Activated naive CD8-positive, alpha-beta T cell (primary cell): ENCODE data around the gene ABCD1.
A peak's percentile ranks its signal among the peaks of the same experiment; 100 is the strongest.

ENCODE experiments used
- H3K27ac Mint-ChIP-seq: one replicate; pipeline ENCODE4 v1.8.0; 2021; ENCODE audit warnings: mixed read lengths
- H3K27me3 Mint-ChIP-seq: one replicate; pipeline ENCODE4 v1.8.0; 2021; ENCODE audit warnings: mixed read lengths
- H3K36me3 Mint-ChIP-seq: one replicate; pipeline ENCODE4 v1.8.0; 2021; ENCODE audit warnings: mixed read lengths
- H3K4me1 Mint-ChIP-seq: one replicate; pipeline ENCODE4 v1.8.0; 2021; ENCODE audit warnings: low read depth, mixed read lengths
- H3K4me3 Mint-ChIP-seq: one replicate; pipeline ENCODE4 v1.8.0; 2021; ENCODE audit warnings: mild to moderate bottlenecking, mixed read lengths
- H3K9me3 Mint-ChIP-seq: one replicate; pipeline ENCODE4 v1.8.0; 2021; ENCODE audit warnings: low read depth, mixed read lengths

The ABCD1 gene

GRCh38 chrX:153766871-153767673 lies 42.4 kb downstream of the ABCD1 start:
- H3K4me3 Mint-ChIP-seq, result peak overlapping the region; percentile 73
- no peaks in the 10 kb centered on the region for H3K36me3 Mint-ChIP-seq
- no peaks in the 10 kb centered on the region for H3K27me3 Mint-ChIP-seq
- H3K27ac Mint-ChIP-seq, result no peak overlapping the region
- H3K9me3 Mint-ChIP-seq, result no peaks in the 10 kb centered on the region
- H3K4me1 Mint-ChIP-seq, result peaks cover 14% of the 10 kb centered on the region

GRCh38 chrX:153767674-153768055 lies 43.0 kb downstream of the ABCD1 start:
- Mint-ChIP-seq H3K4me3 (no peak overlapping the region), H3K27ac (no peak overlapping the region), H3K36me3 (no peaks in the 10 kb centered on the region), H3K9me3 (no peaks in the 10 kb centered on the region), H3K4me1 (peaks cover 14% of the 10 kb centered on the region), H3K27me3 (no peaks in the 10 kb centered on the region)

GRCh38 chrX:153768311-153769157 lies 43.9 kb downstream of the ABCD1 start:
- no peaks in the 10 kb centered on the region for H3K9me3 Mint-ChIP-seq
- H3K36me3 Mint-ChIP-seq, result no peaks in the 10 kb centered on the region
- H3K4me3 Mint-ChIP-seq, result peak overlapping the region; percentile 61
- H3K27ac Mint-ChIP-seq, result no peak overlapping the region
- H3K27me3 Mint-ChIP-seq, result no peaks in the 10 kb centered on the region
- H3K4me1 Mint-ChIP-seq, result peaks cover 14% of the 10 kb centered on the region

GRCh38 chrX:153769158-153769864 lies 44.7 kb downstream of the ABCD1 start:
- H3K27ac Mint-ChIP-seq, result no peak overlapping the region

GRCh38 chrX:153769865-153770600 lies 45.4 kb downstream of the ABCD1 start:
- Mint-ChIP-seq H3K36me3 (no peaks in the 10 kb centered on the region), H3K4me1 (peaks cover 11% of the 10 kb centered on the region), H3K4me3 (no peak overlapping the region), H3K27ac (no peak overlapping the region), H3K27me3 (no peaks in the 10 kb centered on the region), H3K9me3 (no peaks in the 10 kb centered on the region)

More at GRCh38 chrX:153769158-153769864, 44.7 kb downstream of the ABCD1 start:
- H3K4me3 Mint-ChIP-seq, result no peak overlapping the region
- H3K36me3 Mint-ChIP-seq, result no peaks in the 10 kb centered on the region
- H3K27me3 Mint-ChIP-seq, result no peaks in the 10 kb centered on the region
- no peaks in the 10 kb centered on the region for H3K9me3 Mint-ChIP-seq
- peaks cover 11% of the 10 kb centered on the region for H3K4me1 Mint-ChIP-seq

- H3K4me3 Mint-ChIP-seq, result no peak overlapping the region
- H3K4me1 Mint-ChIP-seq, result peaks cover 11% of the 10 kb centered on the region
- no peaks in the 10 kb centered on the region for H3K36me3 Mint-ChIP-seq
- H3K27me3 Mint-ChIP-seq, result no peaks in the 10 kb centered on the region
- H3K9me3 Mint-ChIP-seq, result no peaks in the 10 kb centered on the region
- no peak overlapping the region for H3K27ac Mint-ChIP-seq
Observed at GRCh38 chrX:153770601-153771414, 46.2 kb downstream of the ABCD1 start.

GRCh38 chrX:153771415-153772315 lies 47.0 kb downstream of the ABCD1 start:
- H3K27ac Mint-ChIP-seq, result no peak overlapping the region
- no peaks in the 10 kb centered on the region for H3K36me3 Mint-ChIP-seq
- H3K27me3 Mint-ChIP-seq, result no peaks in the 10 kb centered on the region
- H3K4me1 Mint-ChIP-seq, result peaks cover 5% of the 10 kb centered on the region
- H3K9me3 Mint-ChIP-seq, result no peaks in the 10 kb centered on the region
- H3K4me3 Mint-ChIP-seq, result no peak overlapping the region

- Mint-ChIP-seq H3K9me3 (no peaks in the 10 kb centered on the region), H3K27me3 (no peaks in the 10 kb centered on the region), H3K36me3 (no peaks in the 10 kb centered on the region), H3K4me3 (no peak overlapping the region), H3K27ac (no peak overlapping the region), H3K4me1 (peaks cover 4% of the 10 kb centered on the region)
Observed at GRCh38 chrX:153772316-153773217, 47.9 kb downstream of the ABCD1 start.

GRCh38 chrX:153773218-153773611 lies 48.6 kb downstream of the ABCD1 start:
- Mint-ChIP-seq H3K27me3 (no peaks in the 10 kb centered on the region), H3K4me1 (peaks cover under 1% of the 10 kb centered on the region), H3K4me3 (no peak overlapping the region), H3K27ac (no peak overlapping the region), H3K36me3 (no peaks in the 10 kb centered on the region), H3K9me3 (no peaks in the 10 kb centered on the region)

- Mint-ChIP-seq H3K27ac (no peak overlapping the region), H3K36me3 (no peaks in the 10 kb centered on the region), H3K4me3 (no peak overlapping the region), H3K27me3 (no peaks in the 10 kb centered on the region), H3K4me1 (no peaks in the 10 kb centered on the region), H3K9me3 (no peaks in the 10 kb centered on the region)
Observed at GRCh38 chrX:153773741-153774575, 49.3 kb downstream of the ABCD1 start.

- Mint-ChIP-seq H3K4me1 (no peaks in the 10 kb centered on the region), H3K27me3 (no peaks in the 10 kb centered on the region), H3K36me3 (no peaks in the 10 kb centered on the region), H3K9me3 (no peaks in the 10 kb centered on the region), H3K27ac (no peak overlapping the region), H3K4me3 (no peak overlapping the region)
Observed at GRCh38 chrX:153774576-153775292, 50.1 kb downstream of the ABCD1 start.
